Spinal cord (tissue), 10 donors: ENCODE measurements around the gene SLC35F5. TPM values are rescaled to one million over a fixed set of nuclear protein-coding genes. Genes with fewer than 3 reads are reported as not detected.

Experiments
- DNase-seq, 6 donors: peaks; one replicate each; pipeline versions ENCODE4 v3.0.0 to v3.0.0-alpha.2; 2013 to 2015; ENCODE audit warnings: low spot score in 6 of 6, low read depth in 4 of 6
- H3K27ac ChIP-seq: one replicate; pipeline ENCODE4 v1.5.1; 2013; ENCODE audit warnings: low read depth, low read length, control low read depth
- H3K27me3 ChIP-seq: one replicate; pipeline ENCODE4 v1.6.1; 2013; ENCODE audit warnings: low read length; ENCODE audit not compliant: control insufficient read depth, insufficient read depth
- H3K36me3 ChIP-seq: one replicate; pipeline ENCODE4 v1.6.1; 2013; ENCODE audit warnings: low read length; ENCODE audit not compliant: control insufficient read depth, insufficient read depth
- H3K4me1 ChIP-seq: one replicate; pipeline ENCODE4 v1.6.1; 2013; ENCODE audit warnings: low read length; ENCODE audit not compliant: control insufficient read depth, insufficient read depth
- H3K4me3 ChIP-seq: one replicate; pipeline ENCODE4 v1.5.1; 2013; ENCODE audit warnings: low read depth, low read length, control low read depth
- H3K9me3 ChIP-seq: one replicate; pipeline ENCODE4 v1.6.1; 2013; ENCODE audit warnings: low read length; ENCODE audit not compliant: control insufficient read depth, insufficient read depth
- WGBS: methylation state at CpG from one replicate; pipeline ENCODE4 v1.1.5; 2013; ENCODE audit warnings: missing lambda C conversion rate; ENCODE audit not compliant: insufficient coverage; 5-methylcytosine and 5-hydroxymethylcytosine counted together
- polyA plus RNA-seq, 2 donors: library from polyadenylated mRNA; unstranded; fragments of 120-200 nt; gene quantifications; one replicate each; pipeline ENCODE4 v1.2.1, GENCODE V29; 2013; ENCODE audit not compliant: insufficient read length in 2 of 2
- total RNA-seq, 2 donors: library from RNA; depleted of rRNA in 1 of 2; stranded (reverse); fragments of 120-200 nt in 1 of 2; fragments of >200 nt in 1 of 2; gene quantifications; one replicate each; pipeline versions ENCODE4 v1.2.3 to v1.2.4, GENCODE V29; 2013 to 2014
- donor health status: healthy.

SLC35F5 gene
- total and polyA plus RNA-seq, 4 donors: 40.7 to 144 (median 72.0) TPM

- no peaks in the 10 kb centered on the region for H3K27me3 ChIP-seq
- no peak for DNase-seq
- 82% methylated on average over 1 of the region's 1 CpG for WGBS
- no peaks in the 10 kb centered on the region for H3K36me3 ChIP-seq
- peaks cover 4% of the 10 kb centered on the region for H3K4me1 ChIP-seq
- no peaks in the 10 kb centered on the region for H3K9me3 ChIP-seq
- no peak overlapping the region for H3K27ac ChIP-seq
- H3K4me3 ChIP-seq: no peak overlapping the region
Measured at GRCh38 chr2:113760400-113760799, 4.0 kb upstream of the SLC35F5 start.

GRCh38 chr2:113757138-113757657 lies 756 bp upstream of the SLC35F5 start:
- H3K4me1 ChIP-seq: peaks cover 4% of the 10 kb centered on the region
- H3K27me3 ChIP-seq: no peaks in the 10 kb centered on the region
- peak overlapping the region; percentile 72 for H3K4me3 ChIP-seq
- no peaks in the 10 kb centered on the region for H3K9me3 ChIP-seq
- H3K36me3 ChIP-seq: no peaks in the 10 kb centered on the region
- no peak for DNase-seq
- H3K27ac ChIP-seq: peak overlapping the region; percentile 90
- 21% methylated on average over 9 of the region's 17 CpGs for WGBS

DNA sequence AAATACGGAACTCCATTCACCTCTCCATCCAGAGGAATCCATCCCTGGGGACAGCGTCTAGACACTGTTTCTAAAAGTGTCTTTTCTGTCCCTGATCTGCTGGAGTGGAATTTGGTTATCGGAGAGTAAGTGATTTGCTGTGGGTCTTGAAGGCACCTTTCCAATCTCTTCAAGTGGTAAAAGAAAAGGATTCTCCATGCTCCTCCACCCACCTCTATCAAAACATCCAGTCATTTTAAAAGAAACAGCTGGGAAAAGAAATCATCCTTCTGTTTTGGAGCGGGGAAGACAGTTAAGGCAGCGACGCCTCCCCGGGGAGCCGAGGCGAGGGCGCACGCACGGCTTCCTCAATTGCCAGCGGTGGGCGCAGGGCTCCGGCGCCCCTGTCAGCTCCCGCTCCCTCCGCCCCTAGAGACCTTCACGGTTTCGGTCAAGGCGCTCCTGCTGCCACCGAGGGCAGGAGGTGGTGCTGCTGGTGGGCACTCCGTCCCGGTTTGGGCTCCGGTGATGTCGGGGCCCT lies 547 bp downstream of the SLC35F5 start:
- H3K9me3 ChIP-seq: no peaks in the 10 kb centered on the region
- H3K27me3 ChIP-seq: no peaks in the 10 kb centered on the region
- 0% methylated on average over 23 of the region's 26 CpGs for WGBS
- peak in 3 of 6 donors; percentile 5 to 75 (median 39) for DNase-seq
- H3K4me1 ChIP-seq: peaks cover 4% of the 10 kb centered on the region
- H3K27ac ChIP-seq: peak overlapping the region; percentile 88
- peak overlapping the region; percentile 72 for H3K4me3 ChIP-seq
- peaks cover 8% of the 10 kb centered on the region for H3K36me3 ChIP-seq

DNA sequence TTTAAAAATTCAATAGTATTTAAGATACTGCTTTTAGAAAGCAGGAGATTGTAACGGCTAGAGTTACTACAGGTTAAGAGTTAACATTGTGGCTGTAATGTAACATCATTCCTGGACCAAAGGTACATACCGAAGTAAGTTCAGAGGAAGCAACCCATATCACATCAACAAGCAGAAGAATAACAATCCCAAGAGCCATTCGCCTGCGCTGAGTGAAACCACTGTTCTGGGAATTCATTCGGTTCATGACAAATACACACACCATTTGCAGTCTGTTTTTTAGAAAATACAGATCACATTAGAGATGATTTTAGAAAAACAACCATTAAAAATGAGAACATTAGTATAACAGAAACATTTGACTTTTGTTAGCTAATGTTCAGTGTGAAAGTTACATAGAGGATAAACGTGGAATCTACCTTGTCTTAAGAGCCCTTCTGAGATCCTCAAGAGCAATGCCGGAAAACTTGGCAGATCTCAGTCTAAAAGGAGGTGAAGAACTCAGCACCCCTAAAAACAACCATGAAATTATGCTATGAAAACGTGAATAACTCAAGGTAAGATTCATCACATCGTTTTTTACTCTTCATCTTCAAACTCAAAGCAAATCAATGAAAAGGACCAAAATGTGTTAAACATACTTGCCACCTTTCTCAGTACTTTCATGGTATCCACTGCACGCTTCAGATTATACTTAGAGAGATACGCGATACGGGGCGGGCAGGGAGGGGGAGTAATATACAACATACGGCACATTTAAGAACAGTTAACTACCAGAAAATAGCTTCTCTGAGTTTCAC lies 1.2 kb downstream of the SLC35F5 start:
- Histone ChIP-seq H3K4me3 (peak overlapping the region; percentile 72), H3K36me3 (peaks cover 10% of the 10 kb centered on the region), H3K27me3 (no peaks in the 10 kb centered on the region), H3K27ac (no peak overlapping the region), H3K4me1 (peaks cover 4% of the 10 kb centered on the region), H3K9me3 (no peaks in the 10 kb centered on the region)
- WGBS: 0% methylated on average over 5 of the region's 15 CpGs
- DNase-seq: peak in 3 of 6 donors; percentile 2 to 6 (median 4)

- DNase-seq: no peak
- Histone ChIP-seq H3K9me3 (no peaks in the 10 kb centered on the region), H3K27me3 (no peaks in the 10 kb centered on the region), H3K36me3 (peaks cover 12% of the 10 kb centered on the region), H3K4me1 (peaks cover 4% of the 10 kb centered on the region), H3K4me3 (no peak overlapping the region), H3K27ac (no peak overlapping the region)
- WGBS: 100% methylated on average over 2 of the region's 8 CpGs
Measured at GRCh38 chr2:113754160-113754559, 2.3 kb downstream of the SLC35F5 start.

- no peak overlapping the region for H3K27ac ChIP-seq
- H3K4me3 ChIP-seq: no peak overlapping the region
- H3K36me3 ChIP-seq: peaks cover 27% of the 10 kb centered on the region
- no peak for DNase-seq
- WGBS: 100% methylated on average over 2 of the region's 4 CpGs
- H3K27me3 ChIP-seq: no peaks in the 10 kb centered on the region
- no peaks in the 10 kb centered on the region for H3K9me3 ChIP-seq
- no peaks in the 10 kb centered on the region for H3K4me1 ChIP-seq
Measured at GRCh38 chr2:113750385-113750784, 6.1 kb downstream of the SLC35F5 start.

GRCh38 chr2:113741091-113741490 lies 15.4 kb downstream of the SLC35F5 start:
- 80% methylated on average over 1 of the region's 1 CpG for WGBS
- no peaks in the 10 kb centered on the region for H3K27me3 ChIP-seq
- no peak overlapping the region for H3K4me3 ChIP-seq
- H3K36me3 ChIP-seq: peaks cover 14% of the 10 kb centered on the region
- no peak overlapping the region for H3K27ac ChIP-seq
- H3K4me1 ChIP-seq: no peaks in the 10 kb centered on the region
- H3K9me3 ChIP-seq: no peaks in the 10 kb centered on the region
- no peak for DNase-seq

- DNase-seq: no peak
- no peaks in the 10 kb centered on the region for H3K4me1 ChIP-seq
Measured at GRCh38 chr2:113739849-113740248, 16.6 kb downstream of the SLC35F5 start.

DNA sequence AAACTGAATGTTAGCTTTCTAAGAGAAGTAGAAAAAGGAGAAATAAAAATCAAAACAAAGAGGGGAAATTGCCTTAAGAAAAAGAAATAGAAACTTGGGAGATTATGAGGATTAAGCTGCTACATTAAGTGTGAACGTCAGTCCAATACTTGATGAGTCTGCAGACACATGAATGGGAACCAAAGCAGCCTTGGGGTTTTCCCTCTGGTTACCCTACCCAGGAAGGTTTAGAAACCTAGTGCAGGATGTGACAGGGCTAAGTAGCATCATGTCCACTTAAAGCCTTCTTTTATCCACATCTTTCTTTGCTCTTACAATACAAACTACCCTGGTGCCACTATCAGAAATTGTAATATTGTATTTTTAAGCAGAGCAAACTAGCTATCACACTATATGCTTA lies 22.3 kb downstream of the SLC35F5 start:
- WGBS: 78% methylated on average over 1 of the region's 1 CpG
- no peak overlapping the region for H3K4me3 ChIP-seq

More at GRCh38 chr2:113739849-113740248, 16.6 kb downstream of the SLC35F5 start:
- Histone ChIP-seq H3K27me3 (no peaks in the 10 kb centered on the region), H3K9me3 (no peaks in the 10 kb centered on the region), H3K4me3 (no peak overlapping the region), H3K27ac (no peak overlapping the region), H3K36me3 (peaks cover 14% of the 10 kb centered on the region)
- WGBS: 100% methylated on average over 3 of the region's 4 CpGs

DNA sequence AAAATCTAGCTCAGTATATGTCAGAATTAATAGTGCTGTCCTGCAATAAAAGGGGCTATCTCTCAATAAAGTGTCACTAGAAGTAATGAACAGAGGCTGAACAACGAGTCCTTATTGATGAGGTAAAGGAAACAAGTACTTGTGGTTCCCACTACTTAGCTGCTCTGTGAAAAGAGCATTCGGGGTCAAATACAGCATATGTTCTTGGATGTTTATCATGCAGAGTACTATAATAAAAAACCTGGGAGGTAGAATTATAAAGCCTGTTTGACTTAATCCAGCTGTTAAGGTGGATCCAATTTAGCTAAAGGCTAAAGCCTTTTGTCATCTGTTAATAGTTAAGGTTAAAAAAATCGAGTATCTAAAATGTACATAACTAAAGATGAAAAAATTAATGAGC lies 32.4 kb downstream of the SLC35F5 start:
- no peak overlapping the region for H3K27ac ChIP-seq
- no peaks in the 10 kb centered on the region for H3K4me1 ChIP-seq
- H3K4me3 ChIP-seq: no peak overlapping the region
- no peaks in the 10 kb centered on the region for H3K9me3 ChIP-seq
- no peak for DNase-seq
- H3K36me3 ChIP-seq: peaks cover 12% of the 10 kb centered on the region
- WGBS: no CpG with 5 or more reads among the region's 3 CpGs
- no peaks in the 10 kb centered on the region for H3K27me3 ChIP-seq

More for the DNA sequence above, 22.3 kb downstream of the SLC35F5 start:
- Histone ChIP-seq H3K9me3 (no peaks in the 10 kb centered on the region), H3K27me3 (no peaks in the 10 kb centered on the region), H3K36me3 (no peaks in the 10 kb centered on the region), H3K27ac (no peak overlapping the region), H3K4me1 (no peaks in the 10 kb centered on the region)
- DNase-seq: no peak
